GM19397 (cell line): ENCODE data around the gene ST6GALNAC3.
"Not testable (repeated sequence)": the region's sequence is repeated elsewhere in the genome, so short reads cannot be mapped to it uniquely, and the experiment has no call there.

Source experiments
- ATAC-seq: cut with Tn5 transposase; IDR thresholded peaks from one replicate; pipeline ENCODE4 v1.9.1; 2021; ENCODE audit warnings: mild to moderate bottlenecking, moderate library complexity; ENCODE audit not compliant: unreplicated experiment

The ST6GALNAC3 gene

DNA sequence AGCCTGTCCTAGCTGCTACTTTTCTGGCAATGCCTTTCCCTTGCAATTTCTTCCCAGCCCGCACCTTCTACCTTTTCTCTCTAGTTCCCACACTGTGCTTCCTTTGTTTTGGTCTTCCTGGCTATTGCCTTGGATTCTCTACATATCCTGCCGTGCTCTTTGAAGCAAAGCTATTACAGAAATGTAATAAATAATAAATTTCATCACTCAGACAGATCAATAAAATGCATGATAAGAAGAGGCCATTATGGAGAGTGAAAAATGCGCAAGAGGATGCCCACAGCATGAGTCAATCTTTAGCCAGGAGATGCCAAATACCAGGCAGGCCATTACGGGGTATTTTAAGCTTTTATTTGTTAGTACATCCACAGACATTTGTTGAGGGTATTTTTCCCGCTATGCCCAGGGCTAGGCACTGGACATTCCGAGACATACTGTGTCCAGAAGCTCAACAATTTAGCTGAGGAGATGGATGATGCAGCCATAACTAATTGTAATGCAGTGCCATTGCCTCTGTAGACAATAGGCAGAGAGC lies 163.6 kb downstream of the ST6GALNAC3 start:
- ATAC-seq, result no peak

GRCh38 chr1:76239470-76239918 lies 164.9 kb downstream of the ST6GALNAC3 start:
- no peak for ATAC-seq

DNA sequence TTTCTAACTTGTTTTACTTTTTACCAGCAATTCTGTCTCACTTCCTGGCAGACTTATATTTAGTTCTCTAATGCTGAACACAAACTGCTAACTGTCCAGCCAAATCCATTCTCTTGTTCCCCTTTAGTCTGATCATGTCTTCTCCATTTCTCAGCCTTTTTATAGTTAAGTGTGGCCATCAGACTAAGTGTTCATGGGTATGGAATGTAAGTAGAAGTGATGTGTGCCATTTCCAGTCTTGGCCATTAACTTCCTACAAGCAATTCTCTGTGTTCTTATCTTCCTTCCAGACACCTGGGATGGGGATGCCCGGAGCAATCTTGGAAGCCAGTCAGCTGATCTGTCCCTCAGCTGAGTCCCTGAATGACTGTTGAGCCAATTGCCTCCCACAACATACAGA lies 165.8 kb downstream of the ST6GALNAC3 start:
- ATAC-seq, result no peak

- ATAC-seq, result not testable (repeated sequence)
Measured at GRCh38 chr1:76242587-76242986, 168.0 kb downstream of the ST6GALNAC3 start.

- no peak for ATAC-seq
Measured at GRCh38 chr1:76247261-76247852, 172.8 kb downstream of the ST6GALNAC3 start.

DNA sequence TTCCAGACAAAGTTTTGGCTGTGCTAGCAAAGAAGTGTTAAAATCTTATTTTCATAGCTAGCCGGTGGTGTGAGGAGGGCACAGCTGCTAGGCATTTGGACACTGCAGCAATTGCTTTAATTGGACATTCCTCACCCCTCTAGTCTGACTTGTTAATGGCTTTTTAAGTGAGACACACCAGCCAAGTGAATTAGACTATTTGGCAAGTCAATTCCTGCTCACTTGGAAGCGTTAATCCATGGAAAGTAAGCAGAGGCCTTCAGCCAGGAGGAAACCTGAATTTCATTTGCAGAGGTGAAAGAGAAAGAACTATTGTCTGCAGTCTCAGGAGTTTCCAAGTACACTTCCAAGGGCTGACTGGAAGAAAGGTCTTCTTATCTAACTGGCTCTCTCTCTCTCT lies 175.7 kb downstream of the ST6GALNAC3 start:
- no peak for ATAC-seq

DNA sequence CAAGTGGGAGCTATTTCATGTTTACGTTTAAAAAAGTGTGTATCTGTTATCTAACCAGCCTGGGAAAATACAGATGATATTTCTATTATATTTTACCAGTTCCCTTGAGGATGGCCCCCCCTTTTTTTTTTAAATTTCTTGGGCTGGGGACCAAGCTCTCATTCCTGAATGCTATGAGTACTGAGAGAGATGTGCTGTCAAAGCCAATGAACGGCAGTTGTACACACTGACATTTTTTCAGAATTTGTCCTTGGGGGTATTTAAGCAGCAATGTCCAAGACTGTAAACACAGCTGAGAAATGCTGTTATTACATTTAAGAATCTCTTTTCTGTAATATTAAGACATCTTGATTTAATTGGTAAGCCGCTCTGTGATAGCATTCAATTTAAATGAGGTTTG lies 177.9 kb downstream of the ST6GALNAC3 start:
- ATAC-seq, result no peak

DNA sequence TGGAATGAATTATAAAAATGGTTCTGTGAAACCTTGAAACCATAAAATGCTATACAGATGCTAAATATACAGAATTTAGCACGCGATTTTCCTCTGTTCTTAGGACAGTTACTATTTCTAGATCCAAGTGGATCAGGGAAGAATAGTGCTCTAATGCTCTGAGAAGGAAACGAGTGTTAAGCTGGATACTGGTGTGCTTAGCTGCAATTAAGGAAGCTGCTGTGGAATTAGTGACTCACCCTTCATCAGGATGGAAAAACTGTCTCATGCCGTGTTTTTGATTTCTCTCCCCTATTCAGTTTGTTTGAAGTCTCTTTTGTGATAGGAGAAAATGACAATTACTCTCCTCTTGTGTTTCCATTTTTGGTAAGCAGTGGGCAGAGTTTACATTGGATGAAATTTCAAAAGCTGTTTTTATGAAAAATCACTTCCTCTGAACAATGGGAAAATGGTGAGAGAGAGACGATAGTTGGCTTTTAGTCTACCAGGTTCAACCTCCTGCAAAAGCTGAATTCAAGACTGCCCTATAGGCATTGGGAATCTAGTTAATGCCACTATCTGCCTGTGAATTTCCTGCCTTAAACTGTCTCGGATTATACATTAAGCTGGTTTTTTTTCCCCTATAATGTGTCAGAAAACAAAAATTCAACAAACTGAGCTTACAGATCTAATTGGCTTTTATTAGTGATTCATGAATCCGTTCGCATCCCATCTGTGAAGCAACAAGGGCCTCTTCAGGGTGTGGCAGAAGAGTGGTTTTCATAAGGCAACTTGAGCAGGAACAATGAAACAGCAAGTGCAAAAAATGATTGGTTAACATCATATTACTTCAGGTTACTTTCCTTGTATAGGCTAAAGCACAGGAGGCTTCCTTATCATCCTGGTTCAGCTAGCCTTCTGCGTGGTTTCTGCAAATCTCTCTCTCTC lies 179.8 kb downstream of the ST6GALNAC3 start:
- ATAC-seq, result no peak

- no peak for ATAC-seq
Measured at GRCh38 chr1:76256289-76257223, 182.0 kb downstream of the ST6GALNAC3 start.

DNA sequence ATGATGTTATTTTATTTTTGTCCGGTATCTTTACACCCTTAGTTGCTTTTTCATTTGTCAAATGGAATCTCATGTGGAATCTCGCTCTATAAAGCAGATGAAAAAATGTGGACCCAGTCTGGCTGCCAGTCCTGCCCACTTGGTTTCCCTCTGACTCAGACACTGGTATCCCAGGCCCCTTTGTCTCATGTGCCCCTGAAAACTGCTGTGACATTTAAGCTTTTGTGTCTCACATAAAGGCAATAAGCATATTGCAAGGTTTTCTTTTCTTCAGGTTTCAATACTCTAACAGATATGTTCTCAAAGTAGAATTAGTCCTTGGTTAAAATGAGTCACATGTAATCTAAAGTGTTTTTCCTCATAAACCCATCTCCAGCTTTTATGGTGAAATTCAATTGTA lies 183.3 kb downstream of the ST6GALNAC3 start:
- no peak for ATAC-seq

GRCh38 chr1:76259270-76259669 lies 184.7 kb downstream of the ST6GALNAC3 start:
- no peak for ATAC-seq

DNA sequence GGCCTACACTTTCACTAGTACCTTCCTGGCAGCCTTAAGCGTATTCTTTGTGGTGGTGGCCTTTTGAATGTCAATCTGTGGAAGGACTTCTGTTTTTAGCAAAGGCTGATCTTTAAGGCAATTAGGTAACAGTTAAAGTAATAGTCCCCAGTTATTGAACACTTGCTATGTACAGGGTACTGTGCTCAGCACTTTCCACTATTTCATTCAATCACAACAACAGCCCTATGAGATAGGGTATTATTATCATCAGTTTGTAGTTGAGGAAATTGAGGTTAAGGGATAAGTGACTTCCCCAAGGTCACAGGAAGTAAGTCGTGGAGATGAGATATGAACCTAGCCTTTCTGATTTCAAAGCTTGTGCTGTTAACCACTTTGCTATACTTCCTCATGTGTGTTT lies 185.7 kb downstream of the ST6GALNAC3 start:
- ATAC-seq, result no peak

GRCh38 chr1:76262601-76263000 lies 188.1 kb downstream of the ST6GALNAC3 start:
- ATAC-seq, result no peak

- ATAC-seq, result no peak
Measured at GRCh38 chr1:76264642-76265041, 190.1 kb downstream of the ST6GALNAC3 start.

GRCh38 chr1:76266762-76267161 lies 192.2 kb downstream of the ST6GALNAC3 start:
- ATAC-seq, result no peak

GRCh38 chr1:76267631-76268030 lies 193.1 kb downstream of the ST6GALNAC3 start:
- no peak for ATAC-seq

DNA sequence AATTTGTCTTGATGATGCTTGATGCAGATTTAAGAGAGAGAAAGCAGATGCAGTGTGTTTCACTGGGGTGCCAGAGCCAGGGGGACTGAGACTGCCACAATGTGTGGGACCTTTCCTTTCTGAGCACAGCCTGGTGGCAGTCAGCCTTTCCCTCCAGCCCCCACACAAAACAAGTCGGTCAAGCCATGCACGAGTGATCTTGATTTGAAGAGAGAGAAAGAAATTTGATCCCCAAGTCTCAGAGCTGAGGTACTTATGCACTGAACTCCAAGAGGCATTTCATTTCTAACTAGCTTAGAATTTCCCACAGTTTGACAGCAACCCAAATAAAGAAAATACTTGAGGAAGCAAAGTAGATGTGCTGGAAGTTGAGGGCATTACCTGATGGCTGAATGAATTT lies 193.8 kb downstream of the ST6GALNAC3 start:
- no peak for ATAC-seq

GRCh38 chr1:76269155-76269554 lies 194.6 kb downstream of the ST6GALNAC3 start:
- ATAC-seq, result no peak

- no peak for ATAC-seq
Measured at GRCh38 chr1:76274302-76274701, 199.8 kb downstream of the ST6GALNAC3 start.

DNA sequence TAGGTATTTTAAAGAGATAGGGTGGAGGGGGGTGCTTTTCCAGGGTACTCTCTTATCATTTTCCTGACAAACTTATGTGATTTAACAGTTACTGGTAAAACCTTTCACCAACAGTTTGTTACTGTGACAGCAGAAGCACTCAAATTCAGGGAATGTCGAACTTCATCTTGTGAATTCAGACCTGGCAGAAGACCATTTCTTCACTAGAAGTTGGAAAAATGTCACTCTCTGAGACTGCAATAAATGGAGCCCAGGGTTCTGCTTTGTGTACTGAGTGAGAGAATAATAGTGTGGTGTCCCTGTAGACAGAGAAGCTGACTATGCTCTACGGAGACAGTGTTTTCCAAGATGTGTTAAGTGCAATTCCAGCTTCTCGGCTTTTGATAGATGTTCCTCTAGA lies 200.2 kb downstream of the ST6GALNAC3 start:
- no peak for ATAC-seq

DNA sequence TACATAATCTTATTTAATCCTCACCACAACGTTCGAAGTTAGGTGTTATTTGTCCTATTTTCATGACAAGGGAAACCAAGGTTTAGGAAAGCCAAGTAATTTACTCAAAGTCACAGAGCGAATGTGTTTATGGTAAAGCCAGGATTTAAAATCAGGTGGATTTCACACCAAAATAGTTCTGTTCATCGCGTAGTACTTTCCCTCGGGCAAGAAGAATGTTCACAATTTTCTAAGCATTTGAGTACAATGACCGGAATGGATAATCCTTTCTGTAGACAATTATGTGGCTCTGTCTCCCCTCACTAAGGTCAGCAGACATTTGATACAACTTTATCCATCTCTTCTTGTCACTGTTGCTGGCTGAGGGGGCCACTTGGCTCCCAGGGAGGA lies 204.2 kb downstream of the ST6GALNAC3 start:
- ATAC-seq, result no peak
